SK-N-MC (cell line): ENCODE measurements around the gene CELF1.

Experiments used
- EZH2 ChIP-seq: fragments of 200-600 bp; sonication (generic); IDR thresholded peaks from one replicate; pipeline ENCODE4 v1.6.1; 2017; ENCODE audit warnings: antibody characterized with exemption
- FOXP2 ChIP-seq: optimal IDR thresholded peaks from 2 replicates; pipeline ENCODE3; 2011; ENCODE audit warnings: mild to moderate bottlenecking, moderate library complexity; ENCODE audit not compliant: insufficient read depth; ENCODE audit errors: extremely low read length, control extremely low read depth
- POLR2AphosphoS5 ChIP-seq: IDR thresholded peaks from 2 replicates; pipeline ENCODE4 v1.6.1; 2012; ENCODE audit warnings: mild to moderate bottlenecking, low read depth, low read length, borderline replicate concordance

DNA sequence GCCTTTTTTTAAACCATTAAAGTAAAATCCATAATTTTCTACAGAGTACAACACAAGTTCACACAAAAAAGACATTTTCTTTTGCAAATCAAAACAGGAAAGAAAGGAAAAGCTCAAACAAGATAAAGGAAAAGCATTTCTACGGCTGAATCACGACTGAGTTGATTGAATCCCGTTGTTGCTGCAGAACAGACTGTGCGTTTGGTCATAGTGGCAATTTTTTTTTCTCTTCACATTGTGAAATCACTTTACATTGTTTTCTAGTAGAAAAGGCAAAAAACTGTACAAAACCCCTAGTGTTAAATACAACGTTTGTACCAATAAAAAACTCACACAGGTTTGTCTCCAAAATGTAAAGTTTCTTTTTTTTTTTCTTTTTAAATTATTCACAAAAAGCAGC, 86.7 kb downstream of the CELF1 start:
- TF ChIP-seq EZH2 (no peak), POLR2AphosphoS5 (no peak), FOXP2 (no peak)
